Hematopoietic multipotent progenitor cell (in vitro differentiated cells): ENCODE measurements around the gene SEMA4F. TPM values are rescaled to one million over a fixed set of nuclear protein-coding genes. Genes with fewer than 3 reads are reported as not detected.
A peak's percentile ranks its signal among the peaks of the same experiment; 100 is the strongest.

Experiments
- DNase-seq, 3 donors: peaks; one replicate each; pipeline ENCODE4 v3.0.0-alpha.2; 2011 to 2015; ENCODE audit warnings: low read depth in 2 of 3, low spot score in 2 of 3
- total RNA-seq: library from RNA; depleted of rRNA; stranded (reverse); fragments of >200 nt; gene quantifications from one replicate; pipeline ENCODE4 v1.2.3, GENCODE V29; 2012

Gene SEMA4F
- total RNA-seq, 1 donor = 4.8 TPM

- no peak for DNase-seq
Observed at GRCh38 chr2:74704216-74704615, 50.2 kb downstream of the SEMA4F start.

- DNase-seq = no peak
Observed at GRCh38 chr2:74706741-74707140, 52.7 kb downstream of the SEMA4F start.

- DNase-seq = no peak
Observed at GRCh38 chr2:74707837-74708236, 53.8 kb downstream of the SEMA4F start.

GRCh38 chr2:74708296-74708695 lies 54.2 kb downstream of the SEMA4F start:
- DNase-seq = no peak

GRCh38 chr2:74708883-74709282 lies 54.8 kb downstream of the SEMA4F start:
- DNase-seq = peak in 1 of 3 donors; percentile 18

- DNase-seq = no peak
Observed at GRCh38 chr2:74712223-74713053, 58.4 kb downstream of the SEMA4F start.

GRCh38 chr2:74714691-74715080 lies 60.6 kb downstream of the SEMA4F start:
- DNase-seq = no peak

- peak; percentile 65 to 84 (median 77) for DNase-seq
Observed at GRCh38 chr2:74715081-74715791, 61.2 kb downstream of the SEMA4F start.

- DNase-seq = peak in 1 of 3 donors; percentile 14
Observed at GRCh38 chr2:74715880-74716279, 61.8 kb downstream of the SEMA4F start.

- no peak for DNase-seq
Observed at GRCh38 chr2:74719066-74719465, 65.0 kb downstream of the SEMA4F start.

GRCh38 chr2:74721316-74721715 lies 67.3 kb downstream of the SEMA4F start:
- no peak for DNase-seq

GRCh38 chr2:74724496-74724895 lies 70.4 kb downstream of the SEMA4F start:
- no peak for DNase-seq

GRCh38 chr2:74725287-74725686 lies 71.2 kb downstream of the SEMA4F start:
- no peak for DNase-seq

GRCh38 chr2:74728842-74729241 lies 74.8 kb downstream of the SEMA4F start:
- no peak for DNase-seq

GRCh38 chr2:74730530-74730929 lies 76.5 kb downstream of the SEMA4F start:
- DNase-seq = no peak

Other genes with a start within 250 kb of the SEMA4F start
- 2.7 TPM for gene C2orf81, start 232.6 kb upstream of the SEMA4F start, total RNA-seq
- 98.0 TPM for gene WDR54, start 232.5 kb upstream of the SEMA4F start, total RNA-seq
- 18.6 TPM for gene RTKN, start 212.3 kb upstream of the SEMA4F start, total RNA-seq
- 18.0 TPM for gene INO80B, start 199.2 kb upstream of the SEMA4F start, total RNA-seq
- gene WBP1, start 195.8 kb upstream of the SEMA4F start, total RNA-seq = 121 TPM
- gene MOGS, start 188.9 kb upstream of the SEMA4F start, total RNA-seq = 68.1 TPM
- 36.4 TPM for gene MRPL53, start 181.6 kb upstream of the SEMA4F start, total RNA-seq
- 31.5 TPM for gene CCDC142, start 171.2 kb upstream of the SEMA4F start, total RNA-seq
- gene TTC31, start 171.2 kb upstream of the SEMA4F start, total RNA-seq = 15.6 TPM
- 0.54 TPM for gene LBX2, start 154.6 kb upstream of the SEMA4F start, total RNA-seq
- 16.2 TPM for gene PCGF1, start 146.6 kb upstream of the SEMA4F start, total RNA-seq
- 0.27 TPM for gene TLX2, start 139.8 kb upstream of the SEMA4F start, total RNA-seq
- under 0.01 TPM for gene DQX1, start 128.0 kb upstream of the SEMA4F start, total RNA-seq
- 121 TPM for gene AUP1, start 124.5 kb upstream of the SEMA4F start, total RNA-seq
- 108 TPM for gene HTRA2, start 124.3 kb upstream of the SEMA4F start, total RNA-seq
- gene LOXL3, start 100.3 kb upstream of the SEMA4F start, total RNA-seq = 14.3 TPM
- 61.7 TPM for gene DOK1, start 99.5 kb upstream of the SEMA4F start, total RNA-seq
- gene M1AP, start 5.9 kb upstream of the SEMA4F start, total RNA-seq = 0.54 TPM
- gene HK2, start 179.9 kb downstream of the SEMA4F start, total RNA-seq = 13.5 TPM